GM12878 (cell line): Measurements from ENCODE around the gene CYP4F3. TPM values are rescaled to one million over a fixed set of nuclear protein-coding genes. Genes with fewer than 3 reads are reported as not detected.
"Not testable (repeated sequence)": the region's sequence is repeated elsewhere in the genome, so short reads cannot be mapped to it uniquely, and the experiment has no call there.

Source experiments
- ATAC-seq: fragments of 200-7000 bp; cut with Tn5 transposase; 3 replicates; pipeline ENCODE4 v1.9.1; 2020; ENCODE audit warnings: mild to moderate bottlenecking, moderate library complexity
- BruUV-seq: library from RNA; stranded (reverse); fragments of 400-500 nt; replicated peaks from 2 replicates; lab custom pipeline; 2021; lab: Mats Ljungman, UMichigan
- CTCF ChIA-PET: fragments of 300-600 bp; sonication (Branson Sonifier 250); formaldehyde crosslinking; extraction: SDS; loops from one replicate; lab custom pipeline; 2021; ENCODE audit warnings: inconsistent platforms; lab: Yijun Ruan, JAX
- POLR2A ChIA-PET: fragments of 350-600 bp; formaldehyde crosslinking; extraction: SDS; loops from one replicate; lab custom pipeline; 2021; ENCODE audit warnings: inconsistent platforms; lab: Charles Lee
- RAD21 ChIA-PET: fragments of 300-600 bp; sonication (Branson Sonifier 250); formaldehyde crosslinking; loops from one replicate; lab custom pipeline; 2023; ENCODE audit warnings: antibody characterized with exemption; ENCODE audit not compliant: unreplicated experiment; lab: Charles Lee
- SMC1A ChIA-PET: fragments of 300-600 bp; sonication (Branson Sonifier 250); formaldehyde crosslinking; loops from one replicate; lab custom pipeline; 2023; ENCODE audit not compliant: unreplicated experiment, uncharacterized antibody; lab: Charles Lee
- DNase-seq: peaks from one replicate; pipeline ENCODE4 v3.0.0-alpha.2; 2011; ENCODE audit warnings: low read depth, low spot score
- FAIRE-seq: peaks from 3 replicates; lab custom pipeline; 2011; peaks lifted over from hg19 to GRCh38; lab: Jason Lieb, UNC
- H2AFZ ChIP-seq: 2 replicates; pipeline ENCODE4 v1.6.0; 2011; ENCODE audit warnings: low read depth, low read length, control low read depth; ENCODE audit not compliant: control insufficient read depth
- H3K27ac ChIP-seq: 2 replicates; pipeline ENCODE4 v1.5.1; 2011; ENCODE audit warnings: control low read depth; ENCODE audit not compliant: control insufficient read depth, insufficient read depth
- H3K27me3 ChIP-seq, 2 experiments: replicated peaks in 1 of 2; 2 replicates each; pipeline versions ENCODE4 v1.6.0 to v1.6.1; 2011; ENCODE audit warnings: low read length in 1 of 2; ENCODE audit not compliant: control insufficient read depth in 2 of 2, insufficient read depth in 2 of 2
- H3K36me3 ChIP-seq, 2 experiments: 2 replicates each; pipeline ENCODE4 v1.5.1; 2011; ENCODE audit warnings: low read length in 1 of 2; ENCODE audit not compliant: control insufficient read depth in 2 of 2, insufficient read depth in 2 of 2
- H3K4me1 ChIP-seq: 2 replicates; pipeline ENCODE4 v1.6.1; 2011; ENCODE audit warnings: mild to moderate bottlenecking, low read length, moderate library complexity, mixed read lengths; ENCODE audit not compliant: control insufficient read depth, insufficient read depth
- H3K4me2 ChIP-seq: 2 replicates; pipeline ENCODE4 v1.6.0; 2011; ENCODE audit warnings: control low read depth; ENCODE audit not compliant: control insufficient read depth, insufficient read depth
- H3K4me3 ChIP-seq: fragments of 200-600 bp; sonication (generic); 2 replicates; pipeline ENCODE4 v1.5.1; 2016
- H3K79me2 ChIP-seq: 2 replicates; pipeline ENCODE4 v1.6.0; 2011; ENCODE audit warnings: low read length; ENCODE audit not compliant: control insufficient read depth, insufficient read depth
- H3K9ac ChIP-seq: 2 replicates; pipeline ENCODE4 v1.8.0; 2011; ENCODE audit warnings: low read length, control low read depth, mixed read lengths; ENCODE audit not compliant: control insufficient read depth, insufficient read depth
- H3K9me3 ChIP-seq: replicated peaks from 3 replicates; pipeline ENCODE4 v1.5.1; 2011; ENCODE audit warnings: mild to moderate bottlenecking, low read length; ENCODE audit not compliant: control insufficient read depth, insufficient read depth
- H4K20me1 ChIP-seq: 2 replicates; pipeline ENCODE4 v1.6.0; 2011; ENCODE audit not compliant: control insufficient read depth, insufficient read depth
- ATF7 ChIP-seq: fragments of 450-650 bp; IDR thresholded peaks from 2 replicates; pipeline ENCODE4 v1.6.1; 2016; ENCODE audit warnings: low read depth, mild to moderate bottlenecking
- BCL11A ChIP-seq: IDR thresholded peaks from 2 replicates; pipeline ENCODE4 v1.6.1; 2011; ENCODE audit warnings: low read depth, low read length
- CREM ChIP-seq: IDR thresholded peaks from 2 replicates; pipeline ENCODE4 v1.6.1; 2014; ENCODE audit warnings: antibody characterized with exemption, low read depth
- IRF5 ChIP-seq: fragments of 450-650 bp; IDR thresholded peaks from 2 replicates; pipeline ENCODE4 v1.6.1; 2017; ENCODE audit warnings: borderline replicate concordance
- NBN ChIP-seq: fragments of 450-650 bp; IDR thresholded peaks from 2 replicates; pipeline ENCODE4 v1.6.1; 2016
- RAD21 ChIP-seq: IDR thresholded peaks from 2 replicates; pipeline ENCODE4 v1.6.1; 2011; ENCODE audit warnings: mild to moderate bottlenecking, low read depth, low read length, moderate library complexity; ENCODE audit not compliant: insufficient read depth
- SKIL ChIP-seq: fragments of 450-650 bp; IDR thresholded peaks from 2 replicates; pipeline ENCODE4 v1.6.1; 2017; ENCODE audit warnings: mild to moderate bottlenecking, low read depth, inconsistent platforms; ENCODE audit not compliant: poor library complexity, severe bottlenecking
- STAT1 ChIP-seq: fragments of 450-650 bp; conservative IDR thresholded peaks from 2 replicates; pipeline ENCODE4 v1.6.1; 2014; ENCODE audit warnings: antibody characterized with exemption, mild to moderate bottlenecking
- WGBS: methylation state at CpG from one replicate; pipeline ENCODE4 v1.1.6; 2016; ENCODE audit warnings: low lambda C conversion rate; ENCODE audit not compliant: insufficient replicate concordance, insufficient coverage; ENCODE audit errors: missing lambda C conversion rate; 5-methylcytosine and 5-hydroxymethylcytosine counted together
- in situ Hi-C: fragments of 300-500 bp; cut with MboI; formaldehyde crosslinking; loops from 9 replicates; pipeline ENCODE4 v1.14.3; 2018; ENCODE audit warnings: mixed read lengths
- intact Hi-C: fragments of 100-400 bp; cut with micrococcal nuclease; formaldehyde crosslinking; loops from one replicate; pipeline ENCODE4 v1.14.2; 2022; ENCODE audit not compliant: unreplicated experiment
- polyA plus RNA-seq, 11 experiments: library from polyadenylated mRNA; depleted of rRNA in 4 of 11; unstranded in 6 of 11; stranded (reverse) in 5 of 11; fragments of >200 nt; fragmentation: Nextera tagmentation in 4 of 11; fragmentation: Illumina TruSeq in 1 of 11; extraction: Ambion mirVana in 4 of 11; extraction: Trizol in 1 of 11; gene quantifications; 1 replicate in 1 of 11; 2 replicates in 10 of 11; pipeline versions ENCODE4 v1.2.1 to v1.2.3, GENCODE V29; 2011 to 2016; ENCODE audit warnings: inconsistent platforms in 2 of 11, missing spikeins in 2 of 11, low read depth in 1 of 11
- total RNA-seq, 4 experiments: library from RNA; depleted of rRNA in 3 of 4; stranded (reverse); fragments of >200 nt in 3 of 4; fragmentation: Illumina TruSeq in 1 of 4; extraction: Trizol in 1 of 4; gene quantifications; 2 replicates each; pipeline versions ENCODE4 v1.2.1 to v1.2.3, GENCODE V29; 2013 to 2021

The CYP4F3 gene
- total and polyA plus RNA-seq, 10 of the 15 experiments (the other 5 are each of a cell fraction or from before 2014, with no cell fraction given) = 0.08 to 4.7 (median 1.2) TPM

GRCh38 chr19:15593766-15594165 is 46.9 kb upstream of the CYP4F3 start:
- SMC1A ChIA-PET, FAIRE-seq, H2AFZ ChIP-seq, H3K27me3 ChIP-seq, in situ Hi-C loops, H3K4me2 ChIP-seq, H4K20me1 ChIP-seq, H3K4me1 ChIP-seq, intact Hi-C loops, POLR2A ChIA-PET, H3K4me3 ChIP-seq, RAD21 ChIA-PET, H3K27ac ChIP-seq, CTCF ChIA-PET, ATAC-seq, H3K9me3 ChIP-seq, DNase-seq, H3K9ac ChIP-seq, BruUV-seq, H3K36me3 ChIP-seq, H3K79me2 ChIP-seq: not testable (repeated sequence)
- WGBS = 14% methylated on average over 4 of the region's 4 CpGs

- ATAC-seq (no peak), FAIRE-seq (no peak)
- no peak overlapping the region for H3K4me3 ChIP-seq
Measured at GRCh38 chr19:15595069-15595468, 45.6 kb upstream of the CYP4F3 start.

More at GRCh38 chr19:15595069-15595468, 45.6 kb upstream of the CYP4F3 start:
- no peaks in the 10 kb centered on the region for H3K79me2 ChIP-seq
- no peak overlapping the region for H3K4me2 ChIP-seq
- no peaks in the 10 kb centered on the region for H3K36me3 ChIP-seq
- H2AFZ ChIP-seq = no peak overlapping the region
- in situ Hi-C loops = no loop called here
- SMC1A ChIA-PET = no interaction called here
- no TSS peak for BruUV-seq
- DNase-seq = no peak
- RAD21 ChIA-PET = no interaction called here
- POLR2A ChIA-PET = no interaction called here
- TF ChIP-seq CREM (no peak), RAD21 (no peak), ATF7 (no peak), IRF5 (no peak), SKIL (no peak), NBN (no peak), BCL11A (no peak), STAT1 (no peak)
- 4% methylated on average over 6 of the region's 6 CpGs for WGBS
- no peaks in the 10 kb centered on the region for H3K27me3 ChIP-seq
- H3K9ac ChIP-seq = no peak overlapping the region
- no peaks in the 10 kb centered on the region for H3K4me1 ChIP-seq
- intact Hi-C loops = no loop called here
- H3K27ac ChIP-seq = no peak overlapping the region
- CTCF ChIA-PET = no interaction called here
- no peaks in the 10 kb centered on the region; the same call in 2 of the 3 replicates for H3K9me3 ChIP-seq
- H4K20me1 ChIP-seq = no peaks in the 10 kb centered on the region
